ENCODE measurements around the gene MTERF4. TPM values are rescaled to one million over a fixed set of nuclear protein-coding genes. Genes with fewer than 3 reads are reported as not detected.
A peak's percentile ranks its signal among the peaks of the same experiment; 100 is the strongest.

MTERF4 gene
- total and polyA plus RNA-seq, 2 of the 13 experiments (the other 11 are each of a cell fraction or from before 2014, with no cell fraction given): 50.5 to 59.8 TPM

GRCh38 chr2:241149925-241150659 lies 48.0 kb upstream of the MTERF4 start, which contains the start of gene PPP1R7 (continued):
- TF ChIP-seq NRL (CRISPR knock-in tag; IDR thresholded peaks at IDR 0.05; ENCODE audit: borderline replicate concordance) (peak; percentile 65), ZNF282 (IDR thresholded peaks at IDR 0.05; ENCODE audit: partially characterized antibody) (no peak), AGO2 (optimal IDR thresholded peaks at IDR 0.05; ENCODE audit: low read depth, low read length) (peak; percentile 51), ARID5B (CRISPR knock-in tag; IDR thresholded peaks at IDR 0.05) (peak; percentile 6; the same call in 1 of the 2 replicates), PHF5A (CRISPR knock-in tag; IDR thresholded peaks at IDR 0.05; ENCODE audit: low read depth, unreplicated experiment) (no peak), HBP1 (CRISPR knock-in tag; IDR thresholded peaks at IDR 0.05; ENCODE audit: low read depth) (peak; percentile 76), ZNF687 (CRISPR knock-in tag; IDR thresholded peaks at IDR 0.05) (peak; percentile 51; the same call in 1 of the 2 replicates), ZFP37 (CRISPR knock-in tag; IDR thresholded peaks at IDR 0.05; ENCODE audit: borderline replicate concordance) (peak; percentile 21; the same call in 1 of the 2 replicates), PRPF4 (IDR thresholded peaks at IDR 0.05; ENCODE audit: low read depth, low read length, poor library complexity, severe bottlenecking) (no peak), ARNT (IDR thresholded peaks at IDR 0.05) (no peak), ZFAT (CRISPR knock-in tag; conservative IDR thresholded peaks at IDR 0.05) (no peak), SMARCC2 (IDR thresholded peaks at IDR 0.05) (no peak), EED (CRISPR knock-in tag; IDR thresholded peaks at IDR 0.05) (0 out of 2 replicates have a peak, but pooled peaks have one; percentile 77), BCL6 (CRISPR knock-in tag; IDR thresholded peaks at IDR 0.05) (peak; percentile 12; the same call in 1 of the 2 replicates), RNF219 (CRISPR knock-in tag; IDR thresholded peaks at IDR 0.05) (0 out of 2 replicates have a peak, but pooled peaks have one; percentile 91), ZNF558 (CRISPR knock-in tag; IDR thresholded peaks at IDR 0.05; ENCODE audit: borderline replicate concordance) (no peak; the same call in 1 of the 2 replicates), ZNF3 (CRISPR knock-in tag; IDR thresholded peaks at IDR 0.05) (no peak), ZNF615 (CRISPR knock-in tag; IDR thresholded peaks at IDR 0.05; ENCODE audit: borderline replicate concordance) (0 out of 2 replicates have a peak, but pooled peaks have one; percentile 11)
